Neutrophil (primary cell): ENCODE measurements around the gene EFCAB14.
"Not testable (repeated sequence)": the region's sequence is repeated elsewhere in the genome, so short reads cannot be mapped to it uniquely, and the experiment has no call there.

Experiments
- H3K27ac ChIP-seq: fragments of 200-600 bp; sonication (generic); 2 replicates; pipeline ENCODE4 v1.5.1; 2016; ENCODE audit warnings: mild to moderate bottlenecking, moderate library complexity
- H3K27me3 ChIP-seq: fragments of 200-600 bp; sonication (generic); 2 replicates; pipeline ENCODE4 v1.6.0; 2016; ENCODE audit warnings: mild to moderate bottlenecking
- H3K36me3 ChIP-seq: fragments of 200-600 bp; sonication (generic); 2 replicates; pipeline ENCODE4 v1.5.1; 2017
- H3K4me1 ChIP-seq, 2 experiments: fragments of 200-600 bp in 1 of 2; sonication (generic) in 1 of 2; 1 replicate in 1 of 2; 2 replicates in 1 of 2; pipeline versions ENCODE4 v1.5.1 to v1.6.1; 2013 to 2016; ENCODE audit warnings: low read depth in 1 of 2, low read length in 1 of 2, mild to moderate bottlenecking in 1 of 2, moderate library complexity in 1 of 2; ENCODE audit not compliant: control insufficient read depth in 1 of 2, insufficient read depth in 1 of 2
- H3K4me3 ChIP-seq, 2 experiments: fragments of 200-600 bp in 1 of 2; sonication (generic) in 1 of 2; 1 replicate in 1 of 2; 2 replicates in 1 of 2; pipeline ENCODE4 v1.5.1; 2013 to 2016; ENCODE audit warnings: low read depth in 1 of 2, low read length in 1 of 2, mild to moderate bottlenecking in 1 of 2, moderate library complexity in 1 of 2
- H3K9me3 ChIP-seq: fragments of 200-600 bp; sonication (generic); 2 replicates; pipeline ENCODE4 v1.5.1; 2016
- TF ChIP-seq, protein P1 (sequence below): fragments of 200-600 bp; sonication (generic); IDR thresholded peaks from 2 replicates; pipeline ENCODE4 v1.5.1; 2016; ENCODE audit warnings: antibody characterized with exemption

Gene EFCAB14

DNA sequence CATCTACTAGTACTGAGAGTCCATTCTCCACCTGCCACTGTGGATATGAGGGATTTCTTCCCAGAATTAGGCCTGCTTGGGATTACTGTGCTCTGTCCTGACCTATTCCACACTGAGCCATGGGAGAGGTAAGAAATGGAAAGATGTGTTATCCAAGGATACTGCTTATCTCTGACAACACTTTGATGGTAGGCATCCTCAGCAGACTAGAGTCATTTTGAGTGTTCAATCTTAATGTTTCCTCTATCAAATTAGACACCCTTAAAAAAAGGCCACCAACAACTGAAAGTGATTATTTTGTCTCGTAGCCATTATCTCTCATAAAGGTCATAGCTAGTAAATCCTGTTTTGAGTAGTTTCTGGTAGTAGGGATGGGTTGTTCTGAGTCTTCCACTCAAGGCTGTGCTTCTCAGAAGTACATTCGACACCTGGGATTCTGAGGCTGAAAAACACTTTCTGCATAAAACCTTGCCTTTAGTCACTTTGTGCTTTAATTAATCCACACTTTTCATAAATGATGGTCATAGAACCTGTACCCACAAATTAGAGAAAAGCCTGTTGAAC lies 59.5 kb downstream of the EFCAB14 start:
- Histone ChIP-seq H3K4me1 (no peaks in the 10 kb centered on the region), H3K36me3 (peaks cover 39% of the 10 kb centered on the region), H3K4me3 (no peak overlapping the region), H3K27me3 (no peaks in the 10 kb centered on the region), H3K27ac (no peak overlapping the region), H3K9me3 (no peaks in the 10 kb centered on the region)
- TF ChIP-seq, protein P1, sequence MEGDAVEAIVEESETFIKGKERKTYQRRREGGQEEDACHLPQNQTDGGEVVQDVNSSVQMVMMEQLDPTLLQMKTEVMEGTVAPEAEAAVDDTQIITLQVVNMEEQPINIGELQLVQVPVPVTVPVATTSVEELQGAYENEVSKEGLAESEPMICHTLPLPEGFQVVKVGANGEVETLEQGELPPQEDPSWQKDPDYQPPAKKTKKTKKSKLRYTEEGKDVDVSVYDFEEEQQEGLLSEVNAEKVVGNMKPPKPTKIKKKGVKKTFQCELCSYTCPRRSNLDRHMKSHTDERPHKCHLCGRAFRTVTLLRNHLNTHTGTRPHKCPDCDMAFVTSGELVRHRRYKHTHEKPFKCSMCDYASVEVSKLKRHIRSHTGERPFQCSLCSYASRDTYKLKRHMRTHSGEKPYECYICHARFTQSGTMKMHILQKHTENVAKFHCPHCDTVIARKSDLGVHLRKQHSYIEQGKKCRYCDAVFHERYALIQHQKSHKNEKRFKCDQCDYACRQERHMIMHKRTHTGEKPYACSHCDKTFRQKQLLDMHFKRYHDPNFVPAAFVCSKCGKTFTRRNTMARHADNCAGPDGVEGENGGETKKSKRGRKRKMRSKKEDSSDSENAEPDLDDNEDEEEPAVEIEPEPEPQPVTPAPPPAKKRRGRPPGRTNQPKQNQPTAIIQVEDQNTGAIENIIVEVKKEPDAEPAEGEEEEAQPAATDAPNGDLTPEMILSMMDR: no peak

DNA sequence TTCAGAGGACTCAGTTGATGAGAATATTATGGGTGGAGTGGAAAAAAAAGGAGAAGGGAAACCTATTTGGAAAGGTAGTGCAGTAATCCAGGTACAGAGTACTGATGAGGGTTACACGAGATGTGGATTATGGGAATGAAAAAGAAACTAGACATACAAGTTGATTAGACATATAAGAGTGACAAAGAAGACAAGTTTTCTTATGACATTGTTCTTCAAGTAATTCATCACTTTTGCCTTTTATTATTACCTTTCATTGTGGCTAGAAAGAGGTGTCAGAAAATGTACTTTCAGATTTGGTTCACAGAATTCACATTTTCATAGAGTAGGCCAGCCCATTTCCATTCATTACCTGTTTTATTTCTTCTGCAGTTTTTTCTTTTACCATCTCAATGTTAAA lies 61.1 kb downstream of the EFCAB14 start:
- no peak overlapping the region for H3K27ac ChIP-seq
- peaks cover 31% of the 10 kb centered on the region for H3K36me3 ChIP-seq
- no peak overlapping the region for H3K4me3 ChIP-seq
- no peaks in the 10 kb centered on the region for H3K27me3 ChIP-seq
- no peaks in the 10 kb centered on the region for H3K9me3 ChIP-seq
- TF ChIP-seq, protein P1: no peak
- no peaks in the 10 kb centered on the region for H3K4me1 ChIP-seq

DNA sequence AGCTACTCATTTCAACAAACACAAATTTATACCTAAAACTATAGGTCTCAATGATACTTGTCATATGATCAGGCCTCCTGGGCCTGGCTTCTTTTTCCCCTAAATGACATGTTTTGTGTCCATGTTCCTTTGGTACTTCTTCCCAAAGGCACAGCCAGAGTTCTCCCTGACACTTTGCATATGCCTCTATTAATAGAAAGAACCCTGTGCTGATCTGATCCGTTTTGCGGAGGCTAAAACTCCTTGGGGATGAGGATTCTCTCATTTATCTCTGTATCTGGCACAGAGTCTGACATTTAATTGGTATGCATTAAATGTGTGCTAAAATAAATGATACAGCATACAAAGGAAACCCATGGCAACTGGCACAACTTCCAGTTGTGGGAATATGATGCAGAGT lies 62.3 kb downstream of the EFCAB14 start:
- TF ChIP-seq, protein P1: no peak
- peaks cover 36% of the 10 kb centered on the region for H3K36me3 ChIP-seq

DNA sequence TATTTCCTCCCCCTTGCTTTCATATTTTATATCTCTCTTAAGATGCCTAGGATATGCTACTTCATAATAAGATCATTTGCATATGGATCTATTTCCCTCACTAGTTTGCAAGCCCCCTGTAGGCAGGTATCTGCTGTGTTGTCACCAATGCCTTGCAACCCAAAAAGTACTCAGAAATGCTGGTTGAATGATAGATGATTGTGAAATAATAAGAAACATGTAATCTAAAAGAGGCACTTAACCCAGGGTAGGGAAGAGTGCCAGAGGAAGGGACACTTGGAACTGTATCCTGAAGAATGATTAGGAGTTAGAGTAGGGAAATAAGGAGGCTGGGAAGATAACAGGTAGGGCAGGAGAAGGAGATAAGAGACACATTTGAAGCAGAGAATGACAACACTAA lies 63.1 kb downstream of the EFCAB14 start:
- H3K27ac ChIP-seq: no peak overlapping the region
- no peak overlapping the region for H3K4me3 ChIP-seq
- H3K9me3 ChIP-seq: no peaks in the 10 kb centered on the region
- peaks cover 36% of the 10 kb centered on the region for H3K36me3 ChIP-seq
- no peaks in the 10 kb centered on the region for H3K4me1 ChIP-seq
- TF ChIP-seq, protein P1: no peak
- H3K27me3 ChIP-seq: no peaks in the 10 kb centered on the region

More for the DNA sequence above, 62.3 kb downstream of the EFCAB14 start:
- H3K9me3 ChIP-seq: no peaks in the 10 kb centered on the region
- H3K4me3 ChIP-seq: no peak overlapping the region
- H3K4me1 ChIP-seq: no peaks in the 10 kb centered on the region
- H3K27ac ChIP-seq: no peak overlapping the region
- H3K27me3 ChIP-seq: no peaks in the 10 kb centered on the region

DNA sequence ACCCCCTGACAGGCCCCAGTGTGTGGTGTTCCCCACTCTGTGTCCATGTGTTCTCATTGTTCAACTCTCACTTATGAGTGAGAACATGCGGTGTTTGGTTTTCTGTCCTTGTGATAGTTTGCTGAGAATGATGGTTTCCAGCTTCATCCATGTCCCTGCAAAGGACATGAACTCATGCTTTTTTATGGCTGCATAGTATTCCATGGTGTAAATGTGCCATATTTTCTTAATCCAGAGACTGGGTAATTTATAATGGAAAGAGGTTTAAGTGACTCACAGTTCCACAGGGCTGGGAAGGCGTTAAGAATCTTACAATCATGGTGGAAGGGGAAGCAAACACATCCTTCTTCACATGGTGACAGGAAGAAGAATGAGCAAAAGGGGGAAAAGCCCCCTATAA lies 64.2 kb downstream of the EFCAB14 start:
- not testable (repeated sequence) for H3K4me3 ChIP-seq, H3K27me3 ChIP-seq, H3K27ac ChIP-seq, H3K9me3 ChIP-seq, H3K4me1 ChIP-seq
- peaks cover 33% of the 10 kb centered on the region for H3K36me3 ChIP-seq

DNA sequence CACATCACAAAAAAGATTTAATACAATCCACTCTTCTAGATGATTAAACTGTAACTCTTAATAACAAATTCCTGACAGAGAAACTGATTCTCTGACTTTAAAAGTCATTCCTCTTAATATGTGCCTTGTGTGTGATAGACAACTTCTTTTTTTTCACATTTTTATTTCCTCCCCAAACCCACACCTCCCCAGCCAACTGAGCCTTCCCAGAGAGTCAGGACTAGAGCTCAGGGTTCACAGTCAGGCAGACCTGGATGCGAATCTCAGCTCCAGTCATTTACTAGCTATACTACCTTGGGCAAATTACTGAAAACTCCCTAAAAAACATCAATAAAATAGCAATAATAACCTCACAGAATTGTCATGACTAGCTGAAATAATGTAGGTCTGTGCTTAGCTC lies 64.9 kb downstream of the EFCAB14 start:
- no peaks in the 10 kb centered on the region for H3K27me3 ChIP-seq
- TF ChIP-seq, protein P1: no peak
- H3K9me3 ChIP-seq: no peaks in the 10 kb centered on the region
- H3K36me3 ChIP-seq: peaks cover 27% of the 10 kb centered on the region
- no peak overlapping the region for H3K4me3 ChIP-seq
- no peaks in the 10 kb centered on the region for H3K4me1 ChIP-seq
- no peak overlapping the region for H3K27ac ChIP-seq
